K562 (cell line): ENCODE results near the gene SNRNP200. TPM values are rescaled to one million over a fixed set of nuclear protein-coding genes. Genes with fewer than 3 reads are reported as not detected.

Source experiments
- ATF7 ChIP-seq: fragments of 450-650 bp; IDR thresholded peaks from 2 replicates; pipeline ENCODE4 v1.7.1; 2014; ENCODE audit warnings: mild to moderate bottlenecking, moderate library complexity
- CEBPB ChIP-seq: fragments of 450-650 bp; IDR thresholded peaks from 2 replicates; pipeline ENCODE4 v1.6.1; 2016; ENCODE audit warnings: missing genetic modification characterization, missing compliant biosample characterization
- FOS ChIP-seq: IDR thresholded peaks from 3 replicates; pipeline ENCODE4 v1.6.1; 2011; ENCODE audit not compliant: insufficient read length; ENCODE audit errors: extremely low read depth
- ILK ChIP-seq: fragments of 450-650 bp; IDR thresholded peaks from 2 replicates; pipeline ENCODE4 v1.6.1; 2016; ENCODE audit warnings: missing genetic modification characterization, low read depth, mild to moderate bottlenecking, missing compliant biosample characterization, moderate library complexity, borderline replicate concordance
- MCM3 ChIP-seq: fragments of 450-650 bp; IDR thresholded peaks from 2 replicates; pipeline ENCODE4 v1.6.1; 2016
- NONO ChIP-seq, 2 experiments: fragments of 200-400 bp in 1 of 2; fragments of 450-650 bp in 1 of 2; formaldehyde crosslinking in 1 of 2; IDR thresholded peaks; 2 replicates each; pipeline ENCODE4 v1.6.1; 2017; ENCODE audit warnings: low read depth in 2 of 2, mild to moderate bottlenecking in 2 of 2, moderate library complexity in 2 of 2, low read length in 1 of 2
- NUFIP1 ChIP-seq: fragments of 450-650 bp; IDR thresholded peaks from 2 replicates; pipeline ENCODE4 v1.6.1; 2018; ENCODE audit not compliant: partially characterized antibody
- POLR3G ChIP-seq: IDR thresholded peaks from 2 replicates; pipeline ENCODE4 v1.6.1; 2011; ENCODE audit not compliant: insufficient read length, insufficient replicate concordance; ENCODE audit errors: extremely low read depth
- RBBP5 ChIP-seq: fragments of 200-600 bp; sonication (generic); IDR thresholded peaks from 2 replicates; pipeline ENCODE4 v1.6.1; 2012; ENCODE audit warnings: borderline replicate concordance, mild to moderate bottlenecking, low read length, control low read depth, inconsistent platforms; ENCODE audit not compliant: insufficient read depth, poor library complexity, severe bottlenecking
- REST ChIP-seq, 2 experiments: fragments of 450-650 bp; formaldehyde crosslinking in 1 of 2; IDR thresholded peaks; 2 replicates each; pipeline versions ENCODE4 v1.4.0 to v1.6.1; 2014 to 2020; ENCODE audit warnings: mild to moderate bottlenecking in 2 of 2, borderline replicate concordance in 1 of 2, low read depth in 1 of 2
- RFX5 ChIP-seq: IDR thresholded peaks from 2 replicates; pipeline ENCODE4 v1.6.1; 2011; ENCODE audit warnings: low read depth, mild to moderate bottlenecking, improper control_type of control experiment, low read length
- RHOXF2B ChIP-seq: fragments of 250-450 bp; sonication (Bioruptor Pico); conservative IDR thresholded peaks from 2 replicates; pipeline ENCODE4 v1.5.1; 2021
- SAFB2 ChIP-seq: fragments of 200-400 bp; formaldehyde crosslinking; IDR thresholded peaks from 2 replicates; pipeline ENCODE4 v1.6.1; 2018; ENCODE audit warnings: borderline replicate concordance, low read length, low read depth, moderate library complexity; ENCODE audit not compliant: severe bottlenecking
- SMAD2 ChIP-seq: fragments of 150-350 bp; IDR thresholded peaks from 2 replicates; pipeline ENCODE4 v1.6.1; 2014; ENCODE audit warnings: low read depth, mild to moderate bottlenecking, low read length
- SUPT5H ChIP-seq: fragments of 450-650 bp; IDR thresholded peaks from 2 replicates; pipeline ENCODE4 v1.6.1; 2016
- TBP ChIP-seq: optimal IDR thresholded peaks from 2 replicates; pipeline ENCODE3; 2011; ENCODE audit warnings: low read depth, low read length, improper control_type of control experiment
- TCF7 ChIP-seq: sonication (generic); IDR thresholded peaks from 2 replicates; pipeline ENCODE4 v1.6.1; 2016; ENCODE audit warnings: antibody characterized with exemption, borderline replicate concordance
- ZBTB5 ChIP-seq: fragments of 450-650 bp; IDR thresholded peaks from 2 replicates; pipeline ENCODE4 v1.6.1; 2017; ENCODE audit warnings: antibody characterized with exemption
- ZFP1 ChIP-seq: fragments of 450-650 bp; formaldehyde crosslinking; IDR thresholded peaks from 2 replicates; pipeline ENCODE4 v1.4.0; 2020; ENCODE audit warnings: mild to moderate bottlenecking, mixed read lengths
- ZNF324 ChIP-seq: fragments of 250-450 bp; sonication (Bioruptor Pico); IDR thresholded peaks from 2 replicates; pipeline ENCODE4 v1.4.0; 2020; ENCODE audit warnings: mild to moderate bottlenecking
- ZNF830 ChIP-seq: fragments of 250-450 bp; sonication (Bioruptor Pico); IDR thresholded peaks from 2 replicates; pipeline ENCODE4 v1.5.0; 2021; ENCODE audit warnings: mild to moderate bottlenecking
- polyA plus RNA-seq, 8 experiments: library from polyadenylated mRNA; depleted of rRNA in 4 of 8; stranded (reverse) in 5 of 8; unstranded in 3 of 8; fragments of >200 nt; fragmentation: Nextera tagmentation in 2 of 8; fragmentation: Illumina TruSeq in 1 of 8; extraction: Ambion mirVana in 2 of 8; extraction: Trizol in 1 of 8; gene quantifications; 2 replicates each; pipeline versions ENCODE4 v1.2.1 to v1.2.3, GENCODE V29; 2011 to 2014; ENCODE audit warnings: inconsistent platforms in 1 of 8, missing spikeins in 1 of 8
- total RNA-seq, 7 experiments: library from RNA; depleted of rRNA in 6 of 7; stranded (reverse); fragments of >200 nt in 6 of 7; fragmentation: Illumina TruSeq in 2 of 7; extraction: Trizol in 2 of 7; gene quantifications; 2 replicates each; pipeline versions ENCODE4 v1.2.1 to v1.2.3, GENCODE V29; 2011 to 2021; ENCODE audit warnings: low replicate concordance in 1 of 7

SNRNP200 gene
- total and polyA plus RNA-seq, 9 of the 15 experiments (the other 6 are each of a cell fraction or from before 2014, with no cell fraction given) = 76.1 to 231 (median 155) TPM

GRCh38 chr2:96225016-96225533 lies 80.3 kb downstream of the SNRNP200 start (continued):
- TF ChIP-seq NONO (IDR thresholded peaks at IDR 0.05; ENCODE audit: low read depth in 2 of 2, low read length in 1 of 2) (no peak), POLR3G (no peak), ILK (tag) (peak; percentile 41; the same call in 1 of the 2 replicates), TCF7 (no peak), SUPT5H (no peak), REST (IDR thresholded peaks at IDR 0.05; ENCODE audit: borderline replicate concordance) (peak; percentile 100), REST (CRISPR knock-in tag; IDR thresholded peaks at IDR 0.05; ENCODE audit: low read depth) (no peak), ZFP1 (peak; percentile 53; the same call in 1 of the 2 replicates), ATF7 (no peak), ZNF830 (no peak), SMAD2 (no peak), CEBPB (peak; percentile 38; the same call in 1 of the 2 replicates), MCM3 (no peak), RHOXF2B (CRISPR knock-in tag) (no peak), RFX5 (no peak), NUFIP1 (no peak), SAFB2 (no peak), RBBP5 (no peak), ZBTB5 (no peak), TBP (no peak), FOS (no peak), ZNF324 (CRISPR knock-in tag) (peak; percentile 53; the same call in 1 of the 2 replicates)
